ENCODE data around the gene ZMAT5.

DNA sequence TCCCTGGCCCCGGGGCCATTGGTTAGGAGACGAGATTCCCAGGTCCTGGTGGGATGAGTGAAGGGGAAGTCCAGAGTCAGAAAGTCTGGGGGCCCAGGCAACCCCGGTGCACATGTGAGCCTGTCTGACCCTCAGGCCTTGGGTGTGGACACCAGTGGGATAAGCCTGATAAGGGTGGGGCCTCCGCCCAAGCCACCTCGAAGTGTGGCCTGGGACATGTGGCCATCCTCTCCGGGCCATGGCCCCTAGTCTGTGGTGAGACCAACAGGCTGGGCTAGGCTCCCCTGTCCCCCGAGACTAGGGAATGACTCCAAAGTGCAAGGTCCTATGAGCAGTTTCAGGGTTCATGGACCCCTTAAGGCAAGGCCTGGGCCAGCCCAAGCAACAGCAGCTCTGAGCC, 40.7 kb downstream of the ZMAT5 start:
- TF ChIP-seq JUND (CRISPR knock-in tag; IDR thresholded peaks at IDR 0.05) (no peak), ZNF44 (CRISPR knock-in tag; IDR thresholded peaks at IDR 0.05) (no peak), CEBPB (IDR thresholded peaks at IDR 0.05; ENCODE audit: borderline replicate concordance, low read depth, low read length) (no peak), TAF1 (CRISPR knock-in tag; IDR thresholded peaks at IDR 0.05) (no peak)
- TF ChIP-seq, protein P1, sequence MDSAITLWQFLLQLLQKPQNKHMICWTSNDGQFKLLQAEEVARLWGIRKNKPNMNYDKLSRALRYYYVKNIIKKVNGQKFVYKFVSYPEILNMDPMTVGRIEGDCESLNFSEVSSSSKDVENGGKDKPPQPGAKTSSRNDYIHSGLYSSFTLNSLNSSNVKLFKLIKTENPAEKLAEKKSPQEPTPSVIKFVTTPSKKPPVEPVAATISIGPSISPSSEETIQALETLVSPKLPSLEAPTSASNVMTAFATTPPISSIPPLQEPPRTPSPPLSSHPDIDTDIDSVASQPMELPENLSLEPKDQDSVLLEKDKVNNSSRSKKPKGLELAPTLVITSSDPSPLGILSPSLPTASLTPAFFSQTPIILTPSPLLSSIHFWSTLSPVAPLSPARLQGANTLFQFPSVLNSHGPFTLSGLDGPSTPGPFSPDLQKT (CRISPR knock-in tag; IDR thresholded peaks at IDR 0.05; ENCODE audit: borderline replicate concordance): no peak
- TF ChIP-seq, protein P2, sequence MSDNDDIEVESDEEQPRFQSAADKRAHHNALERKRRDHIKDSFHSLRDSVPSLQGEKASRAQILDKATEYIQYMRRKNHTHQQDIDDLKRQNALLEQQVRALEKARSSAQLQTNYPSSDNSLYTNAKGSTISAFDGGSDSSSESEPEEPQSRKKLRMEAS (IDR thresholded peaks at IDR 0.05): no peak
